Panc1 (cell line): ENCODE results near the gene CFAP97. TPM values are rescaled to one million over a fixed set of nuclear protein-coding genes. Genes with fewer than 3 reads are reported as not detected.
A peak's percentile ranks its signal among the peaks of the same experiment; 100 is the strongest.

Source experiments
- ATAC-seq: fragments of 200-7000 bp; cut with Tn5 transposase; 2 replicates; pipeline ENCODE4 v1.9.1; 2020; ENCODE audit warnings: mild to moderate bottlenecking, moderate library complexity
- BruUV-seq: library from RNA; stranded (reverse); fragments of 400-500 nt; replicated peaks from 2 replicates; lab custom pipeline; 2021; lab: Mats Ljungman, UMichigan
- CTCF ChIA-PET: fragments of 300-600 bp; sonication (Branson Sonifier 250); formaldehyde crosslinking; loops from one replicate; lab custom pipeline; 2022; ENCODE audit warnings: antibody characterized with exemption; lab: Charles Lee
- POLR2A ChIA-PET: fragments of 300-600 bp; sonication (Branson Sonifier 250); formaldehyde crosslinking; loops from one replicate; lab custom pipeline; 2022; ENCODE audit warnings: antibody characterized with exemption; lab: Charles Lee
- DNase-seq: peaks from one replicate; pipeline ENCODE4 v3.0.0-alpha.2; 2010; ENCODE audit warnings: low read depth, low spot score
- H3K27ac ChIP-seq: 2 replicates; pipeline ENCODE4 v1.5.1; 2011; ENCODE audit warnings: mild to moderate bottlenecking, low read length, inconsistent platforms
- H3K27me3 ChIP-seq: fragments of 200-500 bp; sonication (Bioruptor generic); 2 replicates; pipeline ENCODE4 v1.6.0; 2014; ENCODE audit warnings: low read length, inconsistent platforms; ENCODE audit not compliant: control insufficient read depth, insufficient read depth
- H3K36me3 ChIP-seq: fragments of 200-500 bp; sonication (Bioruptor generic); 2 replicates; pipeline ENCODE4 v1.5.1; 2014; ENCODE audit warnings: inconsistent platforms, mild to moderate bottlenecking, low read length, moderate library complexity; ENCODE audit not compliant: control insufficient read depth, insufficient read depth
- H3K4me1 ChIP-seq: 2 replicates; pipeline ENCODE4 v1.5.1; 2011; ENCODE audit warnings: inconsistent platforms, mild to moderate bottlenecking, low read length, moderate library complexity; ENCODE audit not compliant: control insufficient read depth, insufficient read depth
- H3K4me3 ChIP-seq, 2 experiments: 2 replicates each; pipeline ENCODE4 v1.5.1; 2011 to 2012; ENCODE audit warnings: low read depth in 2 of 2, low read length in 2 of 2, mild to moderate bottlenecking in 2 of 2, inconsistent platforms in 1 of 2, moderate library complexity in 1 of 2
- H3K9me3 ChIP-seq: fragments of 200-500 bp; sonication (Bioruptor generic); 2 replicates; pipeline ENCODE4 v1.5.1; 2014; ENCODE audit warnings: low read depth, mild to moderate bottlenecking, inconsistent platforms, low read length, moderate library complexity; ENCODE audit not compliant: control insufficient read depth, insufficient read depth
- POLR2AphosphoS5 ChIP-seq: IDR thresholded peaks from 2 replicates; pipeline ENCODE4 v1.6.1; 2012; ENCODE audit warnings: mild to moderate bottlenecking, low read depth, low read length, moderate library complexity
- REST ChIP-seq, 2 experiments: IDR thresholded peaks; 2 replicates each; pipeline ENCODE4 v1.6.1; 2011 to 2012; ENCODE audit warnings: low read depth in 2 of 2, control low read depth in 1 of 2, low read length in 1 of 2, mild to moderate bottlenecking in 1 of 2, moderate library complexity in 1 of 2; ENCODE audit not compliant: insufficient read depth in 1 of 2
- SIN3A ChIP-seq: IDR thresholded peaks from 2 replicates; pipeline ENCODE4 v1.6.1; 2012; ENCODE audit warnings: low read depth, mild to moderate bottlenecking, low read length, moderate library complexity, borderline replicate concordance; ENCODE audit not compliant: insufficient read depth
- TCF7L2 ChIP-seq: IDR thresholded peaks from 2 replicates; pipeline ENCODE4 v1.6.1; 2011; ENCODE audit warnings: mild to moderate bottlenecking, low read depth, low read length, inconsistent platforms
- in situ Hi-C: cut with HindIII; loops from 2 replicates; pipeline ENCODE4 v1.10.0; 2016; ENCODE audit warnings: low sequenced_read_pairs, low pct_unique_long_range_greater_than_20kb
- intact Hi-C: fragments of 100-400 bp; cut with micrococcal nuclease; formaldehyde crosslinking; loops from one replicate; pipeline ENCODE4 v1.10.0; 2022; ENCODE audit not compliant: unreplicated experiment
- total RNA-seq: library from RNA; stranded (reverse); gene quantifications from one replicate; pipeline ENCODE4 v1.2.1, GENCODE V29; 2021; ENCODE audit not compliant: unreplicated experiment
- TF ChIP-seq, protein P1 (sequence below): fragments of 450-650 bp; IDR thresholded peaks from 2 replicates; pipeline ENCODE4 v1.5.1; 2017; ENCODE audit warnings: mild to moderate bottlenecking

Gene CFAP97
- total RNA-seq, 1 experiment from 2014 or later = 39.0 TPM

DNA sequence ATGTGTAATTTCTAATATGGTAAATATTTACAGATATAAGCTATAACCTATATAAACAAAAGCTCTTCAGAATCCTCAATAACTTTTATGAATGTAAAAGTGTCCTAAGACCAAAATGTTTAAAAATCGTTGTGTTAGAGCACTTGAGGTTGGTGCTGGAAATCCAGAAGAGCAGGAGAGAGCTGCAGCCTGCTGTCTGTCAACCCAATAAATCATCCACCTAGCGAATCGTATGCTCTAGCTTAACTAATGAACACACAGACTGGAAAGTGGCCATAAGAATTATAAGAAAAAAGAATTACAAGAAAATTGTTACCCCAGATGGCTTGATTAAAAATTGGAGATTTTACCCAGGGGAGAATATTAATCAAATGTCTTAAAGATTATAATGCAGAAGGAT, 17.0 kb downstream of the CFAP97 start:
- POLR2A ChIA-PET = no interaction called here
- CTCF ChIA-PET = no interaction called here
- no peak for ATAC-seq

GRCh38 chr4:185183622-185184281, 20.0 kb downstream of the CFAP97 start:
- Histone ChIP-seq H3K9me3 (no peaks in the 10 kb centered on the region), H3K4me3 (no peak overlapping the region), H3K27me3 (no peaks in the 10 kb centered on the region), H3K4me1 (no peaks in the 10 kb centered on the region), H3K27ac (no peak overlapping the region), H3K36me3 (no peaks in the 10 kb centered on the region)
- intact Hi-C loops (no loop called here), in situ Hi-C loops (no loop called here)
- POLR2A ChIA-PET = interaction anchor here (0.6 kb wide), 1 partner anchor 15 kb away, joined by 5 read pairs; no protein-coding TSS in a partner anchor
- ATAC-seq (peak; percentile 75), DNase-seq (no peak)
- CTCF ChIA-PET = interaction anchor here (0.6 kb wide), 1 partner anchor 88 kb away, joined by 3 read pairs; no protein-coding TSS in a partner anchor
- TF ChIP-seq POLR2AphosphoS5 = no peak
- TF ChIP-seq, protein P1, sequence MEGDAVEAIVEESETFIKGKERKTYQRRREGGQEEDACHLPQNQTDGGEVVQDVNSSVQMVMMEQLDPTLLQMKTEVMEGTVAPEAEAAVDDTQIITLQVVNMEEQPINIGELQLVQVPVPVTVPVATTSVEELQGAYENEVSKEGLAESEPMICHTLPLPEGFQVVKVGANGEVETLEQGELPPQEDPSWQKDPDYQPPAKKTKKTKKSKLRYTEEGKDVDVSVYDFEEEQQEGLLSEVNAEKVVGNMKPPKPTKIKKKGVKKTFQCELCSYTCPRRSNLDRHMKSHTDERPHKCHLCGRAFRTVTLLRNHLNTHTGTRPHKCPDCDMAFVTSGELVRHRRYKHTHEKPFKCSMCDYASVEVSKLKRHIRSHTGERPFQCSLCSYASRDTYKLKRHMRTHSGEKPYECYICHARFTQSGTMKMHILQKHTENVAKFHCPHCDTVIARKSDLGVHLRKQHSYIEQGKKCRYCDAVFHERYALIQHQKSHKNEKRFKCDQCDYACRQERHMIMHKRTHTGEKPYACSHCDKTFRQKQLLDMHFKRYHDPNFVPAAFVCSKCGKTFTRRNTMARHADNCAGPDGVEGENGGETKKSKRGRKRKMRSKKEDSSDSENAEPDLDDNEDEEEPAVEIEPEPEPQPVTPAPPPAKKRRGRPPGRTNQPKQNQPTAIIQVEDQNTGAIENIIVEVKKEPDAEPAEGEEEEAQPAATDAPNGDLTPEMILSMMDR = peak; percentile 78; the same call in 1 of the 2 replicates
- BruUV-seq = no TSS peak

More for the DNA sequence above, 17.0 kb downstream of the CFAP97 start:
- Histone ChIP-seq H3K27me3 (no peaks in the 10 kb centered on the region), H3K9me3 (no peaks in the 10 kb centered on the region), H3K4me1 (no peaks in the 10 kb centered on the region), H3K4me3 (no peak overlapping the region), H3K36me3 (peaks cover 11% of the 10 kb centered on the region; the same call in 1 of the 2 replicates), H3K27ac (no peak overlapping the region)
- intact Hi-C loops (no loop called here), in situ Hi-C loops (no loop called here)
- no peak for DNase-seq
- BruUV-seq = no TSS peak
- TF ChIP-seq, protein P1 = no peak
- TF ChIP-seq TCF7L2 (no peak), SIN3A (no peak), REST (IDR thresholded peaks at IDR 0.05; ENCODE audit: insufficient read depth in 1 of 2, low read depth in 2 of 2, low read length in 1 of 2) (no peak), POLR2AphosphoS5 (no peak)
